LNCaP clone FGC (cell line): ENCODE results near the gene MCM5.

ENCODE experiments used
- DNase-seq: peaks from one replicate; pipeline ENCODE4 v3.0.0-alpha.2; 2011; ENCODE audit warnings: low read depth
- H3K4me3 ChIP-seq: 2 replicates; pipeline ENCODE4 v1.5.1; 2011; ENCODE audit warnings: mild to moderate bottlenecking, low read depth, low read length, control low read depth
- CTCF ChIP-seq: IDR thresholded peaks from 2 replicates; pipeline ENCODE4 v1.5.1; 2012; ENCODE audit warnings: mild to moderate bottlenecking; ENCODE audit not compliant: control insufficient read depth, insufficient read depth; ENCODE audit errors: extremely low read depth

Gene MCM5

GRCh38 chr22:35413624-35414023, 13.7 kb downstream of the MCM5 start:
- no peak overlapping the region for H3K4me3 ChIP-seq
- no peak for TF ChIP-seq CTCF
- no peak for DNase-seq

GRCh38 chr22:35417606-35418005, 17.7 kb downstream of the MCM5 start:
- DNase-seq = no peak
- TF ChIP-seq CTCF = no peak
- H3K4me3 ChIP-seq = no peak overlapping the region

- no peak for DNase-seq
- no peak for TF ChIP-seq CTCF
- H3K4me3 ChIP-seq = no peak overlapping the region
Measured at GRCh38 chr22:35418088-35418487, 18.1 kb downstream of the MCM5 start.

GRCh38 chr22:35418731-35419130, 18.8 kb downstream of the MCM5 start:
- no peak overlapping the region for H3K4me3 ChIP-seq
- no peak for TF ChIP-seq CTCF
- DNase-seq = no peak

GRCh38 chr22:35419756-35420155, 19.8 kb downstream of the MCM5 start:
- no peak for TF ChIP-seq CTCF
- DNase-seq = no peak

GRCh38 chr22:35421121-35421520, 21.2 kb downstream of the MCM5 start:
- no peak for DNase-seq
- no peak overlapping the region for H3K4me3 ChIP-seq
- TF ChIP-seq CTCF = no peak

More at GRCh38 chr22:35419756-35420155, 19.8 kb downstream of the MCM5 start:
- no peak overlapping the region for H3K4me3 ChIP-seq

- no peak overlapping the region for H3K4me3 ChIP-seq
- no peak for DNase-seq
- TF ChIP-seq CTCF = no peak
Measured at GRCh38 chr22:35422145-35422544, 22.2 kb downstream of the MCM5 start.
